NCI-H2171 treated with DMSO at 0.1 percent for 48 hours (cell line): ENCODE results near the gene DDX47.
"Not testable (repeated sequence)": the region's sequence is repeated elsewhere in the genome, so short reads cannot be mapped to it uniquely, and the experiment has no call there.

Source experiments
- DNase-seq: peaks from one replicate; lab custom pipeline; 2025; lab: John Stamatoyannopoulos, UW

DDX47 gene

GRCh38 chr12:12874029-12874428 lies 60.9 kb downstream of the DDX47 start:
- DNase-seq = no peak

GRCh38 chr12:12875301-12875700 lies 62.2 kb downstream of the DDX47 start:
- DNase-seq = not testable (repeated sequence)

- no peak for DNase-seq
Measured at GRCh38 chr12:12877153-12877768, 64.1 kb downstream of the DDX47 start.

DNA sequence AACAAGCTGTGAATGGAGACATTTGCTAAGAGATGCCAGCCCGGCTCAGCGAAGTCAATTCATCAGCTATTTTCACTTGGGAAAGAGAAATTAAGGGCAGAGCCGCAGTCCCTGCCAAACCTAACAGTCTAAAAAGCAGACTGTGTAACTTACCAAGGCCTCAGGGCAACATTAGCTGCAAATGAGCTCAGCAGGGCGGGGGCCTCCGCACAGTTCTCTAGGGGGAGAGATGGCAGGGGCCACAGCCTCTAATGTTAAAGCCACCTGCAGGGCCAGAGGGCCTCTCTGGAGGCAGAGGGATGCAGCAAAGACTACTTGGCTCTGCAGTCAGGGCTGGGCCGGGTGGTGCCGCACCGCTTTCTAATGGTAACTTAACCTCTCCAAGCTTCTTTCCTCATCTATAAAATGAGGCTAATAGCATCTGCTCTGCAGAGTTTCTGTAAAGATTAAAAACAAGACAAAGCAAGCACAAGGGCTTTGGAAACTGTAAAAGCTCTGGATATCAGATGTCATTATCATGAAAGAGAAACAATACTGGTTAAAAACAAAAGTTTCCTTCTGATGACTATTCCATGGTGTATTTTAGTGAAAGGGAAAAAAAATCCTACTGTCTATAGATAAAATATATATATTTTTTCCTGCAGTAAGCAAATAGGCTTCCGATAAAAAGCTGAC lies 64.8 kb downstream of the DDX47 start:
- no peak for DNase-seq
